GM12872 (cell line): ENCODE measurements around the gene ROM1.

Experiments used
- CTCF ChIP-seq: IDR thresholded peaks from 3 replicates; pipeline ENCODE4 v1.5.1; 2011; ENCODE audit warnings: low read depth, mild to moderate bottlenecking, low read length, moderate library complexity; ENCODE audit not compliant: insufficient read depth

Gene ROM1

DNA sequence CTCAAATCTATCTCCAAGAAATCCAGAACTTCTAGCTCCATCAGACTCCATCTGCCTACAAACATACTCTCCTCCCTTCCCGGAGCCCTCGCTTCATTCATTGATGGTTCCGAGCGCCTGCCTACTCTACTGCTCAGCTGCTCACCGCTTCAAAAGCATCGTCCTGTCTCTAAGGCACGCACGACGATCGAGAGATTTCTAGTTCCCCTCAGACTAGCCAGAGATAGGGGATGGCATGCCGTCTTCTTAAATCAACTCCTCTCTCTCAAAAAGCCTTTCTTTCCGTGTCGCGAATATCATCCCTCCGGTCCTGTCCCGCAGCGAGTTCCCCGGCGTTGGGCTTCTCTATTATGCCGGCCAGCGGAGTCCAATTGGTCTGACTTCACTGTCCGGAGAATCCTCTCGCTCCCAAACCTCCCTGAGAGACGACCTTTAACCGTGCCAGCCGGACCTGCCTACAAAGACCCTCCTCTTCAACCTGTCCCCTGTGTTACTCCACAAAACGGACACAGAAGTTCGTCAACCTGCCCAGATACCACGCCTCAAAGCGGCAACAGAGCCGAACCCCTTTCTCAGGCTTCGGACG is 40.0 kb upstream of the ROM1 start:
- TF ChIP-seq CTCF, result no peak

- TF ChIP-seq CTCF, result no peak
These were observed 39.3 kb upstream of the ROM1 start, which contains the start of gene EEF1G for GRCh38 chr11:62573592-62574362. Gene EEF1G (minus strand): TSS chr11:62573891. CDS start chr11:62573842, 49 bp downstream.

DNA sequence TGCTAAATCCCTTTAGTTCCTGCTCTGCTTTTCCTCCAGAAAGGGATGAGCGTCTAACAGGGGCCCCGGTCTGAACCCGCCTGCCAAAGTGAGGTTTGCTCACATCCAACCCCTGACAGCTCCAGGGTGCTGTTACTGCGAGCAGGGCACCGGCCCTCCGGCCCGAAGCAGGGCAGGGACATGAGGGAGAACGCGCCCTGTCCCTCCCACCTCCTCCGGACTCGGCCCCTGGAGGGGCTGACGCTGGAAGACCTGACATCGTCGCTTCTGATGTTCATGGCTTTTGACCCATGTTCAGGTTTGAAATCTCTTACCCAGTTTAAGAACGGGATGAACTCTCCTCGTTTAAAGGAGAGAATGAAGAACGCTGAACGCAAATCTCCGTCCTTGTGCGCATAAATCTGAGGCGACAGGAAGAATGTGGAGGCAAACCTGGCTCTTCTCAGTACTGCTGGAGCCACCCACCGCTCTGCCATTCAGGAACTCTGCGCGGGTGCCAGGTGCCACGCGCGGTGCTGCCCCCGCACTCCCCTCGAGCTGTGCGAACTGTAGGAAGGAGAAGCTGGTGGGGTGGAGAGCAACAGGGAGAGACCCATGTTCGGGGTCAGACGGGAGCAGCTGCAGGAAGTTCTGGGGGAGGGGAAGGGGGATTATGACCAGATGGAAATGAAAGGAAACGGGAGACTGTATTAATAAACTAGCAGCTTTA is 38.5 kb upstream of the ROM1 start:
- TF ChIP-seq CTCF, result no peak

GRCh38 chr11:62575156-62575555 is 37.9 kb upstream of the ROM1 start:
- no peak for TF ChIP-seq CTCF

GRCh38 chr11:62575837-62576236 is 37.2 kb upstream of the ROM1 start:
- TF ChIP-seq CTCF, result no peak

GRCh38 chr11:62577046-62577714 is 35.9 kb upstream of the ROM1 start:
- no peak for TF ChIP-seq CTCF

GRCh38 chr11:62578541-62578940 is 34.5 kb upstream of the ROM1 start:
- TF ChIP-seq CTCF, result no peak
